ENCODE measurements around the gene GPR183.

GPR183 gene

GRCh38 chr13:99355267-99356011 is 48.2 kb upstream of the GPR183 start:
- no peak for DNase-seq (ENCODE audit: low spot score)
- H3K4ac ChIP-seq (ENCODE audit: low read length) = no peak overlapping the region
- H3K14ac ChIP-seq (ENCODE audit: low read length) = no peak overlapping the region
- no peak overlapping the region for H2BK120ac ChIP-seq (ENCODE audit: low read depth, low read length)
- H2BK15ac ChIP-seq (ENCODE audit: low read length) = no peak overlapping the region
- no peak overlapping the region for H2AK5ac ChIP-seq (ENCODE audit: low read depth, low read length)
- no peak overlapping the region for H3K4me3 ChIP-seq (ENCODE audit: low read length in 2 of 2)
- H4K91ac ChIP-seq (ENCODE audit: low read depth, low read length, poor library complexity) = no peak overlapping the region
- no peak overlapping the region for H4K8ac ChIP-seq (ENCODE audit: low read depth, low read length)
- no peak overlapping the region for H3K27ac ChIP-seq (replicated peaks; ENCODE audit: low read length)
- H3K9ac ChIP-seq (ENCODE audit: low read depth, low read length, poor library complexity) = no peak overlapping the region
- peaks cover 4 to 34% of the 10 kb centered on the region in 2 donors for H3K36me3 ChIP-seq (replicated peaks in 1 of 2; ENCODE audit: control insufficient read depth in 2 of 2, insufficient read depth in 2 of 2, low read length in 2 of 2)
- WGBS, 2 donors (ENCODE audit: extremely low coverage in 2 of 2, insufficient read length in 2 of 2, insufficient replicate concordance in 1 of 2) = no CpG with 5 or more reads among the region's 18 CpGs
- peaks cover 7 to 23% of the 10 kb centered on the region in 2 donors for H3K4me1 ChIP-seq (ENCODE audit: control insufficient read depth in 2 of 2, insufficient read depth in 1 of 2, low read depth in 1 of 2, low read length in 2 of 2)
- H3K23ac ChIP-seq (ENCODE audit: low read depth, low read length, poor library complexity) = no peak overlapping the region
- H2AFZ ChIP-seq (ENCODE audit: low read length) = no peak overlapping the region
- no peak overlapping the region for H3K18ac ChIP-seq (ENCODE audit: low read length)
- no peak overlapping the region for H2BK12ac ChIP-seq (ENCODE audit: low read length)
- peaks cover 0 to 5% of the 10 kb centered on the region in 2 donors for H3K9me3 ChIP-seq (replicated peaks in 1 of 2; ENCODE audit: control insufficient read depth in 2 of 2, insufficient read depth in 1 of 2, low read depth in 1 of 2, low read length in 2 of 2)
- H3K27me3 ChIP-seq (ENCODE audit: control insufficient read depth in 3 of 3, insufficient read depth in 3 of 3, low read depth in 1 of 3, low read length in 3 of 3) = no peaks in the 10 kb centered on the region
- no peak overlapping the region for H2BK5ac ChIP-seq (ENCODE audit: low read length)
- H3K4me2 ChIP-seq (ENCODE audit: insufficient read depth, low read length, poor library complexity, severe bottlenecking) = no peak overlapping the region
- no peaks in the 10 kb centered on the region for H3K79me1 ChIP-seq (ENCODE audit: low read depth, low read length)

GRCh38 chr13:99354371-99354951 is 47.3 kb upstream of the GPR183 start:
- WGBS, 2 donors (ENCODE audit: extremely low coverage in 2 of 2, insufficient read length in 2 of 2, insufficient replicate concordance in 1 of 2) = no CpG with 5 or more reads among the region's 8 CpGs
- no peak overlapping the region for H2AK5ac ChIP-seq (ENCODE audit: low read depth, low read length)
- H3K27me3 ChIP-seq (ENCODE audit: control insufficient read depth in 3 of 3, insufficient read depth in 3 of 3, low read depth in 1 of 3, low read length in 3 of 3) = no peaks in the 10 kb centered on the region
- H3K23ac ChIP-seq (ENCODE audit: low read depth, low read length, poor library complexity) = no peak overlapping the region
- H3K4me2 ChIP-seq (ENCODE audit: insufficient read depth, low read length, poor library complexity, severe bottlenecking) = no peak overlapping the region
- no peak for DNase-seq (ENCODE audit: low spot score)
- peaks cover 0 to 5% of the 10 kb centered on the region in 2 donors for H3K9me3 ChIP-seq (replicated peaks in 1 of 2; ENCODE audit: control insufficient read depth in 2 of 2, insufficient read depth in 1 of 2, low read depth in 1 of 2, low read length in 2 of 2)
- no peak overlapping the region for H3K4me3 ChIP-seq (ENCODE audit: low read length in 2 of 2)
- no peak overlapping the region for H2BK12ac ChIP-seq (ENCODE audit: low read length)
- no peak overlapping the region for H4K91ac ChIP-seq (ENCODE audit: low read depth, low read length, poor library complexity)
- H2BK120ac ChIP-seq (ENCODE audit: low read depth, low read length) = no peak overlapping the region
- H3K14ac ChIP-seq (ENCODE audit: low read length) = no peak overlapping the region
- no peak overlapping the region for H3K27ac ChIP-seq (replicated peaks; ENCODE audit: low read length)
- H3K79me1 ChIP-seq (ENCODE audit: low read depth, low read length) = no peaks in the 10 kb centered on the region
- H3K4ac ChIP-seq (ENCODE audit: low read length) = no peak overlapping the region
- H3K36me3 ChIP-seq (replicated peaks in 1 of 2; ENCODE audit: control insufficient read depth in 2 of 2, insufficient read depth in 2 of 2, low read length in 2 of 2) = peaks cover 4 to 38% of the 10 kb centered on the region in 2 donors
- H2BK15ac ChIP-seq (ENCODE audit: low read length) = no peak overlapping the region
- peaks cover 4 to 23% of the 10 kb centered on the region in 2 donors for H3K4me1 ChIP-seq (ENCODE audit: control insufficient read depth in 2 of 2, insufficient read depth in 1 of 2, low read depth in 1 of 2, low read length in 2 of 2)
- H3K18ac ChIP-seq (ENCODE audit: low read length) = no peak overlapping the region
- no peak overlapping the region for H4K8ac ChIP-seq (ENCODE audit: low read depth, low read length)
- no peak overlapping the region for H3K9ac ChIP-seq (ENCODE audit: low read depth, low read length, poor library complexity)
- H2AFZ ChIP-seq (ENCODE audit: low read length) = no peak overlapping the region
- no peak overlapping the region for H2BK5ac ChIP-seq (ENCODE audit: low read length)

- Histone ChIP-seq H3K14ac (ENCODE audit: low read length) (no peak overlapping the region), H3K23ac (ENCODE audit: low read depth, low read length, poor library complexity) (no peak overlapping the region), H2BK5ac (ENCODE audit: low read length) (no peak overlapping the region), H3K9ac (ENCODE audit: low read depth, low read length, poor library complexity) (no peak overlapping the region), H3K4me3 (ENCODE audit: low read length in 2 of 2) (peak overlapping the region in 1 of 2 donors; percentile 34), H4K91ac (ENCODE audit: low read depth, low read length, poor library complexity) (no peak overlapping the region), H2BK120ac (ENCODE audit: low read depth, low read length) (no peak overlapping the region), H3K27ac (replicated peaks; ENCODE audit: low read length) (no peak overlapping the region), H3K79me1 (ENCODE audit: low read depth, low read length) (no peaks in the 10 kb centered on the region), H3K4me1 (ENCODE audit: control insufficient read depth in 2 of 2, insufficient read depth in 1 of 2, low read depth in 1 of 2, low read length in 2 of 2) (peaks cover 2 to 23% of the 10 kb centered on the region in 2 donors), H2AFZ (ENCODE audit: low read length) (no peak overlapping the region), H3K4ac (ENCODE audit: low read length) (no peak overlapping the region), H4K8ac (ENCODE audit: low read depth, low read length) (no peak overlapping the region), H2BK15ac (ENCODE audit: low read length) (no peak overlapping the region), H3K27me3 (ENCODE audit: control insufficient read depth in 3 of 3, insufficient read depth in 3 of 3, low read depth in 1 of 3, low read length in 3 of 3) (no peaks in the 10 kb centered on the region), H3K9me3 (replicated peaks in 1 of 2; ENCODE audit: control insufficient read depth in 2 of 2, insufficient read depth in 1 of 2, low read depth in 1 of 2, low read length in 2 of 2) (peaks cover 0 to 5% of the 10 kb centered on the region in 2 donors), H2AK5ac (ENCODE audit: low read depth, low read length) (no peak overlapping the region), H3K18ac (ENCODE audit: low read length) (no peak overlapping the region), H3K4me2 (ENCODE audit: insufficient read depth, low read length, poor library complexity, severe bottlenecking) (no peak overlapping the region), H2BK12ac (ENCODE audit: low read length) (no peak overlapping the region), H3K36me3 (replicated peaks in 1 of 2; ENCODE audit: control insufficient read depth in 2 of 2, insufficient read depth in 2 of 2, low read length in 2 of 2) (peaks cover 6 to 42% of the 10 kb centered on the region in 2 donors)
- no peak for DNase-seq (ENCODE audit: low spot score)
- no CpG with 5 or more reads among the region's 8 CpGs for WGBS, 2 donors (ENCODE audit: extremely low coverage in 2 of 2, insufficient read length in 2 of 2, insufficient replicate concordance in 1 of 2)
Observed at GRCh38 chr13:99353836-99354235, 46.6 kb upstream of the GPR183 start.

- H2AFZ ChIP-seq (ENCODE audit: low read length) = no peak overlapping the region
- H3K9ac ChIP-seq (ENCODE audit: low read depth, low read length, poor library complexity) = no peak overlapping the region
- no peak overlapping the region for H3K4me2 ChIP-seq (ENCODE audit: insufficient read depth, low read length, poor library complexity, severe bottlenecking)
- peaks cover 6 to 46% of the 10 kb centered on the region in 2 donors for H3K36me3 ChIP-seq (replicated peaks in 1 of 2; ENCODE audit: control insufficient read depth in 2 of 2, insufficient read depth in 2 of 2, low read length in 2 of 2)
- H3K27me3 ChIP-seq (ENCODE audit: control insufficient read depth in 3 of 3, insufficient read depth in 3 of 3, low read depth in 1 of 3, low read length in 3 of 3) = no peaks in the 10 kb centered on the region
- H3K4me3 ChIP-seq (ENCODE audit: low read length in 2 of 2) = no peak overlapping the region
- no peak for DNase-seq (ENCODE audit: low spot score)
- H3K9me3 ChIP-seq (replicated peaks in 1 of 2; ENCODE audit: control insufficient read depth in 2 of 2, insufficient read depth in 1 of 2, low read depth in 1 of 2, low read length in 2 of 2) = peaks cover 0 to 5% of the 10 kb centered on the region in 2 donors
- H3K4ac ChIP-seq (ENCODE audit: low read length) = no peak overlapping the region
- no CpG with 5 or more reads among the region's 2 CpGs for WGBS, 2 donors (ENCODE audit: extremely low coverage in 2 of 2, insufficient read length in 2 of 2, insufficient replicate concordance in 1 of 2)
- no peaks in the 10 kb centered on the region for H3K79me1 ChIP-seq (ENCODE audit: low read depth, low read length)
- H3K27ac ChIP-seq (replicated peaks; ENCODE audit: low read length) = no peak overlapping the region
- no peak overlapping the region for H3K18ac ChIP-seq (ENCODE audit: low read length)
- no peak overlapping the region for H2BK5ac ChIP-seq (ENCODE audit: low read length)
- H4K91ac ChIP-seq (ENCODE audit: low read depth, low read length, poor library complexity) = no peak overlapping the region
- no peak overlapping the region for H2BK12ac ChIP-seq (ENCODE audit: low read length)
- no peak overlapping the region for H2BK120ac ChIP-seq (ENCODE audit: low read depth, low read length)
- no peak overlapping the region for H2BK15ac ChIP-seq (ENCODE audit: low read length)
- H2AK5ac ChIP-seq (ENCODE audit: low read depth, low read length) = no peak overlapping the region
- no peak overlapping the region for H3K23ac ChIP-seq (ENCODE audit: low read depth, low read length, poor library complexity)
- H3K14ac ChIP-seq (ENCODE audit: low read length) = no peak overlapping the region
- H4K8ac ChIP-seq (ENCODE audit: low read depth, low read length) = no peak overlapping the region
- peaks cover 2 to 23% of the 10 kb centered on the region in 2 donors for H3K4me1 ChIP-seq (ENCODE audit: control insufficient read depth in 2 of 2, insufficient read depth in 1 of 2, low read depth in 1 of 2, low read length in 2 of 2)
Observed at GRCh38 chr13:99353246-99353600, 46.0 kb upstream of the GPR183 start.

Data from neuronal stem cell (in vitro differentiated cells).